Right lung (tissue), 5 donors: ENCODE measurements around the gene THUMPD3. TPM values are rescaled to one million over a fixed set of nuclear protein-coding genes. Genes with fewer than 3 reads are reported as not detected.

Experiments used
- DNase-seq, 2 donors: peaks; one replicate each; pipeline ENCODE4 v3.0.0-alpha.2; 2013
- polyA plus RNA-seq, 5 donors: library from polyadenylated mRNA; unstranded; fragments of 120-200 nt; gene quantifications; one replicate each; pipeline versions ENCODE4 v1.2.1 to v1.2.3, GENCODE V29; 2013; ENCODE audit warnings: inconsistent platforms in 1 of 5, low replicate concordance in 1 of 5; ENCODE audit not compliant: insufficient read length in 5 of 5, insufficient read depth in 1 of 5

The THUMPD3 gene
- polyA plus RNA-seq, 5 donors: 41.4 to 62.2 (median 49.6) TPM

DNA sequence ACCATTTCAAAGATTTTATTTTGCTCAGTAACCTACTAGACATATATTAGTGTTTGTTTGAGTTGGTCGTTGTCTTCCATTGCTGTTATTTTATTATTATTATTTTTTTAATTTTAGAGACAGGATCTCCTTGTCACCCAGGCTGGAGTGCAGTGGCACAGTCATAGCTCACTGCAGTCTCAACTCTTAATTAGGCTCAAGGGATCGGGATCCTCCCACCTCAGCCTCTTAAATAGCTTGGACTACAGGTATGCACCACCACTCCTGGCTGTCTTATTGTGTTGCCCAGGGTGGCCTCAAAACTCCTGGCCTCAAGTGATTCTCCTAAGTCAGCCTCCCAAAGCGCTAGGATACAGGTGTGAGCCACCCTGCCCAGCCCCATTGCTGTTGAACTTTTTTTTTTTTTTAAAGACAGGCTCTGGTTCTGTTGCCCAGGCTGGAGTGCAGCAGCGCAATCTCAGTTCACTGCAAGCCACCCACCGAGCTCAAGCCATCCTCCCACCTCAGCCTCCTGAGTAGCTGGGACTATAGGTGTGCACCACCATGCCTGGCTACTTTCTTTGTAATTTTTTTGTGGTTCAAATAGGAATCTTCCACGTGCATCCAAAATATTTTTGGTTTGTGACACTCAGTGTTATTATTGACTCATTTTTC, 52.8 kb downstream of the THUMPD3 start:
- no peak for DNase-seq

DNA sequence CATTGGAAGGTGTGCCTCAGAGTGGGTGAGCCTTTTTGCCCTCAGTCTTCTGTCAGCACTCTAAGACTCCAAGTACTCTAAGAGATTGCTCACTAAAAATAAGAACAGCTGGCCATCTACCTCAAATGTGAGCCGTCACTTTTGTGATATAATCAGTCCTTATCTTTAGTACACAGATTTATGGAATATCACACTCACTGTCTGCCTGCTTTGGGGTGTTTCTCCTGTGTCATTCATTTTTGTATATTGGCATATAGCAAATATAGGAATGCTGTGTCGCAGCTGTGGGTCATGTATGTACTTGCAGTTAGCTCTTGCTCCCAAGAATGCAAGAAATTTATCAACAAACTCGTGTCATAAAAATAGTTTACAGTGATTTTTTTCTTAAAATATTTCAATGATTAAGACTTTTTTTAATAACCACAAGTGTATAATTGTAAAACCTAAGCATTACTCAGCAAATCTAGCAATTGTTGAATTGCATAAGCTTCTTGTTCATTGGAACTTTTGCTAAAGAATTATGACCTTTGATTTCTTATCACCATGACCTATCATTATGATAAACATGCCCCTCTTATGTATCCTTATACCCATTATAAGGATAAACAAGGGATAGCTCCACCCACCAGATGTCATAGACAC, 53.4 kb downstream of the THUMPD3 start:
- DNase-seq: no peak

GRCh38 chr3:9420850-9421549, 58.1 kb downstream of the THUMPD3 start:
- DNase-seq: no peak

- peak; percentile 94 to 96 for DNase-seq
Observed at GRCh38 chr3:9422712-9423424, 60.0 kb downstream of the THUMPD3 start.

DNA sequence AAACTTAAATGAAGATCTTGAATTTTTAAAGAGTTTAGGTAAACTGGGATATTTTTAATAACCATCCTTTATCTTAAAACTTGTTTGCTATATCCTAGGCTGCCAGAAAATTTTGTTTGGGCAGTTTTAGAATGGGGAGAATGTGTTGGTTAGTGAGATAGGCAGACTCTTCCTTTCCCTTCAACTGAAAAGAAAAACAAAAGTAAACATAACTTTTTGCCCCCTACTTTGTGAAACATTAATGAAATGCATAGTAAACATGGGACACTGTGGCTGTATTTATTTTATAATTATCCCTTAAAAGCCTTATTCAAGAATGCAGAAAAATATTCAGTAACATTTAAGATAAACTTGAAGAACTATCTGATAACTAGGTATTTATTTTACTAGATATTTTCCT, 65.6 kb downstream of the THUMPD3 start:
- DNase-seq: no peak

- no peak for DNase-seq
Observed at GRCh38 chr3:9430733-9431132, 67.9 kb downstream of the THUMPD3 start.

DNA sequence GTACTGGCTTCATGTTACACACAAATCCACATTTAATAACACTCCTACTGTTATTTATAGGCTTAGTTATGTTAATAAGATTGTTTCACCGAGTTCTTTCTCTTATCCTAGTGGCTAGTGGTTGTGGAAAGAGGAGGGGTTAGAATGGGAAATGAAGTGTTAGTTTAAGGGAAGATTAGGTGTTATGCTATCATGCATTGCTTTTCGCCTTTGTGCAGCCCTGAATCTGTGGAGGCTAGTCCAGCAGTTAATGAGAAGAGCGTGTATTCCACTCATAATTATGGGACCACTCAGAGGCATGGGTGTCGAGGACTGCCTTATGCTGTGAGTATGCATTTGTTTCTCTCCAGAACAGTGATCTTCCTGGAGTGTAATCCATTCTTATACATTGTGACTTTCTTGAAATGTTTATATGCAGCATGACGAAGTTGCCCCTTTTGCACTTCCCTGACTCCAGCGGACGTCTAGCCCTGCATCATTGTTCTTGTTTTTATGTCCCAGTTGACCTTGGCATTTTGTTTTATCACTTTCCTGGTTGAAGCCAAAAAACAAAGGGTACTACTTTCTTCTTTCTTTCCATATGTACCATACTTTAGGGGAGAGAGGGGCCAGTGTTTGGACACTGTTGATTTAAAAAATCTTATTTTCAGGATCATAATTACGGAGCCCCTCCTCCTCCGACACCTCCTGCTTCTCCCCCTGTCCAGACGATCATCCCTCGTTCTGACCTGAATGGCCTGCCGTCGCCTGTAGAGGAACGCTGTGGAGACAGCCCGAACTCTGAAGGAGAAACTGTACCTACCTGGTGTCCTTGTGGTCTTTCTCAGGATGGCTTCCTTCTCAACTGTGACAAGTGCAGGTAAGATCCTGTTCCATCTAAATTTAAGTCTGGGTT, 71.0 kb downstream of the THUMPD3 start:
- peak; percentile 23 to 40 for DNase-seq

GRCh38 chr3:9435316-9435715, 72.5 kb downstream of the THUMPD3 start:
- no peak for DNase-seq

Other genes with a start within 250 kb of the THUMPD3 start
- 10 to 100 TPM; 20.3 to 22.3 (median 20.7) TPM for gene SRGAP3, start 113.4 kb upstream of the THUMPD3 start, polyA plus RNA-seq
- gene SETD5, start 34.6 kb downstream of the THUMPD3 start, polyA plus RNA-seq: 100 to 1,000 TPM; 132 to 186 (median 159) TPM
- under 1 TPM; 0.05 to 0.33 (median 0.10) TPM for gene LHFPL4, start 190.8 kb downstream of the THUMPD3 start, polyA plus RNA-seq